IMR-90 (cell line): ENCODE data around the gene ANO2.

Experiments
- BHLHE40 ChIP-seq: fragments of 150-350 bp; IDR thresholded peaks from 2 replicates; pipeline ENCODE4 v1.6.1; 2016; ENCODE audit warnings: mild to moderate bottlenecking, low read depth, low read length
- CEBPB ChIP-seq: IDR thresholded peaks from 2 replicates; pipeline ENCODE4 v1.6.1; 2012; ENCODE audit warnings: low read depth, low read length, improper control_type of control experiment
- MAFK ChIP-seq: IDR thresholded peaks from 2 replicates; pipeline ENCODE4 v1.6.1; 2012; ENCODE audit warnings: low read depth, low read length, improper control_type of control experiment
- POLR2A ChIP-seq: IDR thresholded peaks from 2 replicates; pipeline ENCODE4 v1.6.1; 2012; ENCODE audit warnings: mild to moderate bottlenecking, low read depth, low read length
- RFX5 ChIP-seq: IDR thresholded peaks from 2 replicates; pipeline ENCODE4 v1.8.0; 2012; ENCODE audit warnings: low read depth, mild to moderate bottlenecking, low read length, moderate library complexity
- SMC3 ChIP-seq: fragments of 150-350 bp; IDR thresholded peaks from 2 replicates; pipeline ENCODE4 v1.6.1; 2016; ENCODE audit warnings: low read depth, mild to moderate bottlenecking, antibody characterized with exemption, low read length, moderate library complexity
- TF ChIP-seq, protein P1 (sequence below): conservative IDR thresholded peaks from 2 replicates; pipeline ENCODE4 v1.5.1; 2012; ENCODE audit warnings: mild to moderate bottlenecking, low read depth, low read length, improper control_type of control experiment
- TF ChIP-seq, protein P2 (sequence below): fragments of 150-350 bp; IDR thresholded peaks from 2 replicates; pipeline ENCODE4 v1.6.1; 2016; ENCODE audit warnings: low read depth, mild to moderate bottlenecking, low read length, moderate library complexity, borderline replicate concordance

DNA sequence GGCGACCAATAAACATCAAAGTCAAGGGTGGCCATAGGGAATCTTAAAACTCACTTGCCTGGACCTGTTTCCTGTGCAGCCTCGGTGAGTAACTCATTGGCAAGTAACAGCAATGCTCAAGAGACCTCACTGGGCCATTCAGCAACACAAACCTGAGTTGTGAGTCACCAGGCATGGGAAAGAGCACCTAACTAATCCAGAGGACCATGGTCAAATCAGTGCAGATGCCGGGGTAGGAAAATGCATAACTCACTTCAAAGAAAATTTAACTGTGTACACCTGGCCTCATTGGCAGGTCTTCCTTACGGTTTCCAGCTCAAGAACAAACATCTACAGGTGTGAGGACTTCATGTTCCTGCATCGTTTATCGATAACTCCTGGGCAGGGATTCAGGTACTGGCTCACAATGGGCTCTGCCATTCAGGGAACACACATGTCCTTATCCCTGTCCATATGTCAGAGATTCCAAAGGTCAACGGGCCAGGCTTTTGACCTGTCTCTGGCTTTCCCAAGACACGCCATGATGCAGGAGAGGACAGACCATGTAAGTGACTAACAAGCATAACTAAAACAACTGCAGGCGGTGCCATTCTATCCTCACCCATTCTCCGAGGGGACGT lies 211.8 kb downstream of the ANO2 start:
- no peak for TF ChIP-seq SMC3
- TF ChIP-seq, protein P1, sequence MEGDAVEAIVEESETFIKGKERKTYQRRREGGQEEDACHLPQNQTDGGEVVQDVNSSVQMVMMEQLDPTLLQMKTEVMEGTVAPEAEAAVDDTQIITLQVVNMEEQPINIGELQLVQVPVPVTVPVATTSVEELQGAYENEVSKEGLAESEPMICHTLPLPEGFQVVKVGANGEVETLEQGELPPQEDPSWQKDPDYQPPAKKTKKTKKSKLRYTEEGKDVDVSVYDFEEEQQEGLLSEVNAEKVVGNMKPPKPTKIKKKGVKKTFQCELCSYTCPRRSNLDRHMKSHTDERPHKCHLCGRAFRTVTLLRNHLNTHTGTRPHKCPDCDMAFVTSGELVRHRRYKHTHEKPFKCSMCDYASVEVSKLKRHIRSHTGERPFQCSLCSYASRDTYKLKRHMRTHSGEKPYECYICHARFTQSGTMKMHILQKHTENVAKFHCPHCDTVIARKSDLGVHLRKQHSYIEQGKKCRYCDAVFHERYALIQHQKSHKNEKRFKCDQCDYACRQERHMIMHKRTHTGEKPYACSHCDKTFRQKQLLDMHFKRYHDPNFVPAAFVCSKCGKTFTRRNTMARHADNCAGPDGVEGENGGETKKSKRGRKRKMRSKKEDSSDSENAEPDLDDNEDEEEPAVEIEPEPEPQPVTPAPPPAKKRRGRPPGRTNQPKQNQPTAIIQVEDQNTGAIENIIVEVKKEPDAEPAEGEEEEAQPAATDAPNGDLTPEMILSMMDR = no peak
- TF ChIP-seq POLR2A = no peak
- TF ChIP-seq, protein P2, sequence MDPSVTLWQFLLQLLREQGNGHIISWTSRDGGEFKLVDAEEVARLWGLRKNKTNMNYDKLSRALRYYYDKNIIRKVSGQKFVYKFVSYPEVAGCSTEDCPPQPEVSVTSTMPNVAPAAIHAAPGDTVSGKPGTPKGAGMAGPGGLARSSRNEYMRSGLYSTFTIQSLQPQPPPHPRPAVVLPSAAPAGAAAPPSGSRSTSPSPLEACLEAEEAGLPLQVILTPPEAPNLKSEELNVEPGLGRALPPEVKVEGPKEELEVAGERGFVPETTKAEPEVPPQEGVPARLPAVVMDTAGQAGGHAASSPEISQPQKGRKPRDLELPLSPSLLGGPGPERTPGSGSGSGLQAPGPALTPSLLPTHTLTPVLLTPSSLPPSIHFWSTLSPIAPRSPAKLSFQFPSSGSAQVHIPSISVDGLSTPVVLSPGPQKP = no peak
- no peak for TF ChIP-seq CEBPB
- TF ChIP-seq RFX5 = no peak
- TF ChIP-seq BHLHE40 = no peak
- no peak for TF ChIP-seq MAFK
